ENCODE measurements around the gene KREMEN1.

- TF ChIP-seq MED1 (CRISPR knock-in tag; IDR thresholded peaks at IDR 0.05; ENCODE audit: borderline replicate concordance) (no peak), ZNF407 (IDR thresholded peaks at IDR 0.05; ENCODE audit: low read depth) (no peak), ZBTB34 (CRISPR knock-in tag; IDR thresholded peaks at IDR 0.05) (no peak), SIN3B (IDR thresholded peaks at IDR 0.05; ENCODE audit: low read depth) (no peak), PHB (CRISPR knock-in tag; IDR thresholded peaks at IDR 0.05) (no peak)
Measured at GRCh38 chr22:29078036-29078868, 5.4 kb downstream of the KREMEN1 start.
